Germinal center (tissue), 1 donor: ENCODE results near the gene WASHC3.
"Not testable (repeated sequence)": the region's sequence is repeated elsewhere in the genome, so short reads cannot be mapped to it uniquely, and the experiment has no call there.

Experiments used
- DNase-seq: peaks from one replicate; pipeline ENCODE4 v3.0.0; 2012; ENCODE audit warnings: mixed read lengths, low spot score

Gene WASHC3

GRCh38 chr12:102050660-102051430, 10.9 kb downstream of the WASHC3 start:
- DNase-seq, result no peak

GRCh38 chr12:102043928-102044327, 17.9 kb downstream of the WASHC3 start:
- no peak for DNase-seq

GRCh38 chr12:102033991-102034745, 27.6 kb downstream of the WASHC3 start:
- DNase-seq, result no peak

- no peak for DNase-seq
Observed at GRCh38 chr12:102031852-102032251, 29.9 kb downstream of the WASHC3 start.

- no peak for DNase-seq
Observed at GRCh38 chr12:102029141-102029540, 32.6 kb downstream of the WASHC3 start.

GRCh38 chr12:102026728-102027127, 35.1 kb downstream of the WASHC3 start:
- DNase-seq, result no peak

GRCh38 chr12:102024765-102025164, 37.0 kb downstream of the WASHC3 start:
- DNase-seq, result no peak

- no peak for DNase-seq
Observed at GRCh38 chr12:102023343-102023930, 38.4 kb downstream of the WASHC3 start.

GRCh38 chr12:102022286-102022685, 39.5 kb downstream of the WASHC3 start:
- DNase-seq, result no peak

GRCh38 chr12:102021540-102022246, 40.1 kb downstream of the WASHC3 start:
- DNase-seq, result no peak

GRCh38 chr12:102018607-102019006, 43.2 kb downstream of the WASHC3 start:
- DNase-seq, result not testable (repeated sequence)

GRCh38 chr12:102016472-102016871, 45.3 kb downstream of the WASHC3 start:
- DNase-seq, result no peak

- DNase-seq, result peak; percentile 79
Observed at GRCh38 chr12:102010265-102010994, 51.4 kb downstream of the WASHC3 start.

GRCh38 chr12:102009796-102010195, 52.0 kb downstream of the WASHC3 start:
- no peak for DNase-seq

GRCh38 chr12:102008615-102009126, 53.1 kb downstream of the WASHC3 start:
- no peak for DNase-seq

- DNase-seq, result no peak
Observed at GRCh38 chr12:102005256-102005655, 56.5 kb downstream of the WASHC3 start.

- DNase-seq, result no peak
Observed at GRCh38 chr12:101997102-101997501, 64.7 kb downstream of the WASHC3 start.

- DNase-seq, result no peak
Observed at GRCh38 chr12:101995684-101996083, 66.1 kb downstream of the WASHC3 start.

- no peak for DNase-seq
Observed at GRCh38 chr12:101992091-101992490, 69.7 kb downstream of the WASHC3 start.

GRCh38 chr12:101982307-101982706, 79.5 kb downstream of the WASHC3 start:
- no peak for DNase-seq

GRCh38 chr12:101981868-101982267, 79.9 kb downstream of the WASHC3 start:
- DNase-seq, result no peak
